Smooth muscle cell (in vitro differentiated cells): ENCODE results near the gene FAF2. TPM values are rescaled to one million over a fixed set of nuclear protein-coding genes. Genes with fewer than 3 reads are reported as not detected.

Experiments
- DNase-seq: peaks from one replicate; lab custom pipeline; 2025; ENCODE audit not compliant: unreplicated experiment; lab: John Stamatoyannopoulos, UW
- H2AFZ ChIP-seq: fragments of 200-600 bp; sonication (generic); 2 replicates; pipeline ENCODE4 v1.6.0; 2016; ENCODE audit warnings: antibody characterized with exemption, low read depth, mild to moderate bottlenecking
- H3F3A ChIP-seq: fragments of 200-600 bp; sonication (generic); 2 replicates; pipeline ENCODE4 v1.6.0; 2017; ENCODE audit warnings: antibody characterized with exemption, low read depth
- H3K27ac ChIP-seq: fragments of 200-600 bp; sonication (generic); 2 replicates; pipeline ENCODE4 v1.5.1; 2016; ENCODE audit warnings: low read depth, mild to moderate bottlenecking
- H3K27me3 ChIP-seq: fragments of 200-600 bp; sonication (generic); 2 replicates; pipeline ENCODE4 v1.6.1; 2016; ENCODE audit warnings: low read depth, mild to moderate bottlenecking
- H3K36me3 ChIP-seq: fragments of 200-600 bp; sonication (generic); 2 replicates; pipeline ENCODE4 v1.5.1; 2016; ENCODE audit warnings: low read depth
- H3K4me1 ChIP-seq: fragments of 200-600 bp; sonication (generic); 2 replicates; pipeline ENCODE4 v1.5.1; 2016; ENCODE audit warnings: low read depth
- H3K4me2 ChIP-seq: fragments of 200-600 bp; sonication (generic); 2 replicates; pipeline ENCODE4 v1.6.0; 2016; ENCODE audit warnings: mild to moderate bottlenecking
- H3K4me3 ChIP-seq: fragments of 200-600 bp; sonication (generic); 2 replicates; pipeline ENCODE4 v1.5.1; 2016; ENCODE audit warnings: mild to moderate bottlenecking
- H3K79me2 ChIP-seq: fragments of 200-600 bp; sonication (generic); 2 replicates; pipeline ENCODE4 v1.6.0; 2016; ENCODE audit warnings: low read depth, mild to moderate bottlenecking
- H3K9ac ChIP-seq: fragments of 200-600 bp; sonication (generic); 2 replicates; pipeline ENCODE4 v1.6.0; 2016; ENCODE audit warnings: low read depth
- H3K9me3 ChIP-seq: fragments of 200-600 bp; sonication (generic); replicated peaks from 2 replicates; pipeline ENCODE4 v1.5.1; 2016; ENCODE audit warnings: low read depth
- H4K20me1 ChIP-seq: fragments of 200-600 bp; sonication (generic); 2 replicates; pipeline ENCODE4 v1.6.0; 2016; ENCODE audit warnings: low read depth
- CTCF ChIP-seq: fragments of 200-600 bp; sonication (generic); IDR thresholded peaks from 2 replicates; pipeline ENCODE4 v1.5.1; 2017; ENCODE audit warnings: borderline replicate concordance, mild to moderate bottlenecking, antibody characterized with exemption; ENCODE audit not compliant: insufficient read depth, poor library complexity, severe bottlenecking
- WGBS: methylation state at CpG from one replicate; pipeline ENCODE4 v1.1.7; 2016; ENCODE audit warnings: low lambda C conversion rate; 5-methylcytosine and 5-hydroxymethylcytosine counted together
- polyA plus RNA-seq: library from polyadenylated mRNA; unstranded; fragments of >200 nt; fragmentation: Nextera tagmentation; extraction: Ambion mirVana; gene quantifications from 2 replicates; pipeline ENCODE4 v1.2.1, GENCODE V29; 2016
- total RNA-seq: library from RNA; depleted of rRNA; stranded (reverse); fragments of >200 nt; gene quantifications from 2 replicates; pipeline ENCODE4 v1.2.3, GENCODE V29; 2014

The FAF2 gene
- total and polyA plus RNA-seq, 2 experiments from 2014 or later: 38.2 to 51.3 TPM

GRCh38 chr5:176525677-176526076, 77.5 kb downstream of the FAF2 start:
- DNase-seq: no peak
- TF ChIP-seq CTCF: no peak
- Histone ChIP-seq H3K9ac (no peak overlapping the region), H4K20me1 (peaks cover 4% of the 10 kb centered on the region), H3F3A (no peaks in the 10 kb centered on the region), H3K4me3 (no peak overlapping the region), H3K27me3 (no peaks in the 10 kb centered on the region), H3K79me2 (no peaks in the 10 kb centered on the region), H3K9me3 (no peaks in the 10 kb centered on the region), H2AFZ (no peak overlapping the region), H3K4me2 (no peak overlapping the region), H3K27ac (no peak overlapping the region), H3K4me1 (no peaks in the 10 kb centered on the region), H3K36me3 (no peaks in the 10 kb centered on the region)
- WGBS: 99% methylated on average over 9 of the region's 9 CpGs

- no peak for DNase-seq
- TF ChIP-seq CTCF: no peak
- Histone ChIP-seq H3K4me1 (no peaks in the 10 kb centered on the region), H3K9ac (no peak overlapping the region), H3F3A (no peaks in the 10 kb centered on the region), H3K4me2 (no peak overlapping the region), H3K79me2 (no peaks in the 10 kb centered on the region), H3K27me3 (no peaks in the 10 kb centered on the region), H3K27ac (no peak overlapping the region), H2AFZ (no peak overlapping the region), H3K36me3 (no peaks in the 10 kb centered on the region), H4K20me1 (peaks cover 11% of the 10 kb centered on the region), H3K9me3 (no peaks in the 10 kb centered on the region), H3K4me3 (no peak overlapping the region)
- 92% methylated on average over 9 of the region's 9 CpGs for WGBS
Measured at GRCh38 chr5:176526462-176526861, 78.3 kb downstream of the FAF2 start.

DNA sequence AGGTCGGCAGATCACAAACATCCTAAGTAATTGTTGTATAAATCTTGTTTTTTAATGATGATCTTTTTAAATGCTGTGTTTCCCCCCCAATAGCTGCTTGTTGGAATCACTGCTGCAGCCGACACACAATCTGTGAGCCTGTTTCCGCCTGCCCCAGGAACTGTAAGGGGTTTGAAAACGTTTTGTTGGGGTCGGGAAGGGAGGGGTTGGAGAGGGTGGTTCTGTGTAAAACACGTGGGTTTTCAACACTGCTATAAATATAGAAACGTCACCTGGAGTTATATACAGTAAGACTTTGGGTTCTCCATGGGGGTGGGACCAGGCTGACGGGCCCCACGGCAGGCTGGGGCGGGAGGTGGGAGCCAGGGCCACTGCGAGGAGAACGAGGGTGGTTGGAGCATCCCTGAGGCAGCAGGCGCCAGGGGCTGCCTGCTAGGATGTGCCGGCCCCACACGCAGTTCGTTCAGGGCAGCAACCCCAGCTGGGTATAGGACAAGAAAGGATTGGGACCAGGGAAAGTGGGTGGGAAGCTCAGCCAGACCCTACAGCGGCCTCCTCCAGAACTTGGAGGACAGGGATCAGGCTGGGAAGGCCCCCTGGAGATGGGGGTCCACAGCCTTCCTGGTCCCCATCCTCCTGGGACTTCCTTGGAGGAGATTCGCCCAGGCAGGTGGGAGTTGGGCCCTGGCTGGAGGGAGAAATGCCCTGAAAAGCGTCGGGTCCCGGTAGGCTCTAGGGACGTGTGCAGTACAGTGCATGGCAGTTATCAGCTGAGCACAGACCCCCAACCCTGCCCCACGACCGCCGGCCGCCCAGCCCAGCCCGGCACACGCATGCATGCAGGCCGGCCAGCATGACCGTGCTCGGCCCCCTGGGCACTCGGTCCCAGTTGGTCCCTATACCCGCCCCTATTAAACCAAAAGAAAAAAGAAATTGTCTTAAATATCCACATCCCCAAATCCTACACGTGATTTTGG, 79.3 kb downstream of the FAF2 start:
- no peaks in the 10 kb centered on the region for H3K79me2 ChIP-seq
- no peaks in the 10 kb centered on the region for H3K4me1 ChIP-seq
- 96% methylated on average over 29 of the region's 34 CpGs for WGBS
- no peaks in the 10 kb centered on the region for H3F3A ChIP-seq
- no peak for TF ChIP-seq CTCF
- H3K4me3 ChIP-seq: no peak overlapping the region
- no peaks in the 10 kb centered on the region for H3K36me3 ChIP-seq
- peaks cover 21% of the 10 kb centered on the region for H4K20me1 ChIP-seq
- no peak overlapping the region for H3K27ac ChIP-seq
- no peaks in the 10 kb centered on the region for H3K9me3 ChIP-seq
- H2AFZ ChIP-seq: no peak overlapping the region
- H3K9ac ChIP-seq: no peak overlapping the region
- no peak for DNase-seq
- no peak overlapping the region for H3K4me2 ChIP-seq
- H3K27me3 ChIP-seq: no peaks in the 10 kb centered on the region
